Measurements from ENCODE around the gene C6. TPM values are rescaled to one million over a fixed set of nuclear protein-coding genes. Genes with fewer than 3 reads are reported as not detected.

The C6 gene
- total and polyA plus RNA-seq, 2 of the 13 experiments (the other 11 are each of a cell fraction or from before 2014, with no cell fraction given): 0.28 to 4.7 TPM

GRCh38 chr5:41109186-41109585, 104.1 kb downstream of the C6 start (continued):
- TF ChIP-seq, protein P1, sequence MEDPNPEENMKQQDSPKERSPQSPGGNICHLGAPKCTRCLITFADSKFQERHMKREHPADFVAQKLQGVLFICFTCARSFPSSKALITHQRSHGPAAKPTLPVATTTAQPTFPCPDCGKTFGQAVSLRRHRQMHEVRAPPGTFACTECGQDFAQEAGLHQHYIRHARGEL (CRISPR knock-in tag; IDR thresholded peaks at IDR 0.05): no peak
- no peak for TF ChIP-seq HNRNPLL (IDR thresholded peaks at IDR 0.05; ENCODE audit: low read depth, low read length, poor library complexity, severe bottlenecking)
- TF ChIP-seq ISX (CRISPR knock-in tag; conservative IDR thresholded peaks at IDR 0.05): no peak

DNA sequence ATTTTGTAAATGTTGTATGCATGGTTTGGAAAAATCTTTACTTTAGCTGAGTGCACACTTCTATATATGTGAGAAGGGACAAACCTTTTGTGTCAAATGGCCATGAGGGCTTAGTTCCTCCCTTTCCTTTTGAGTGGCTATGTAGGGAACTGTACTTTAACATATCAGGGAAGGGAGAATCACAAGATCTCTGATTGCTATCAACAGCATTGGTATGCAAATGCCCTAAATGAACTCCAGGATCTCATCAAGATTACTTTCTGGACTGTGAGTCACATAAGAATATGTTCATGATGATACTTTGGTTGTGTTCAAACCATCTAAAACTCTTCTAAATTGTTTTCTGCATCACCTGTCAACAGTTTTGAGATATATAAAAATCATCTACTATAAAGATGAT, 111.0 kb downstream of the C6 start:
- Histone ChIP-seq H3K27me3 (ENCODE audit: control insufficient read depth in 1 of 2, insufficient read depth in 2 of 2, low read length in 2 of 2) (no peaks in the 10 kb centered on the region), H4K20me1 (ENCODE audit: insufficient read depth, low read length) (no peaks in the 10 kb centered on the region), H3K9ac (ENCODE audit: insufficient read depth, low read depth, low read length) (no peak overlapping the region), H3K4me3 (replicated peaks in 1 of 3; ENCODE audit: insufficient read depth in 1 of 3, low read depth in 2 of 3, low read length in 3 of 3) (no peak overlapping the region), H2AFZ (ENCODE audit: low read length) (no peak overlapping the region), H3K27ac (ENCODE audit: extremely low read length, insufficient read depth, low read length) (no peak overlapping the region), H3K9me3 (ENCODE audit: low read length) (no peaks in the 10 kb centered on the region), H3K79me2 (ENCODE audit: insufficient read depth, low read length) (no peaks in the 10 kb centered on the region), H3K4me2 (ENCODE audit: low read depth, low read length) (no peak overlapping the region), H3K36me3 (replicated peaks in 1 of 2; ENCODE audit: control insufficient read depth in 1 of 2, insufficient read depth in 2 of 2, low read length in 2 of 2) (no peaks in the 10 kb centered on the region), H3K4me1 (ENCODE audit: insufficient read depth, low read length) (no peaks in the 10 kb centered on the region)
- TF ChIP-seq ZNF10 (CRISPR knock-in tag; IDR thresholded peaks at IDR 0.05; ENCODE audit: borderline replicate concordance, low read depth) (no peak), GABPA (IDR thresholded peaks at IDR 0.05; ENCODE audit: low read depth, low read length) (no peak), GABPA (CRISPR knock-in tag; IDR thresholded peaks at IDR 0.05; ENCODE audit: low read depth) (no peak), HDAC6 (IDR thresholded peaks at IDR 0.05; ENCODE audit: low read depth, low read length) (no peak), MYC (CRISPR knock-in tag; IDR thresholded peaks at IDR 0.05; ENCODE audit: borderline replicate concordance) (no peak), JDP2 (CRISPR knock-in tag; IDR thresholded peaks at IDR 0.05; ENCODE audit: borderline replicate concordance) (no peak), ZSCAN9 (CRISPR knock-in tag; IDR thresholded peaks at IDR 0.05; ENCODE audit: borderline replicate concordance) (no peak), ZBTB3 (CRISPR knock-in tag; IDR thresholded peaks at IDR 0.05; ENCODE audit: borderline replicate concordance, low read depth) (no peak), SSRP1 (CRISPR knock-in tag; IDR thresholded peaks at IDR 0.05) (no peak), ATF7 (IDR thresholded peaks at IDR 0.05) (no peak), ATF7 (CRISPR knock-in tag; IDR thresholded peaks at IDR 0.05) (no peak), ZNF724P (CRISPR knock-in tag; IDR thresholded peaks at IDR 0.05; ENCODE audit: borderline replicate concordance) (no peak), MYNN (CRISPR knock-in tag; IDR thresholded peaks at IDR 0.05; ENCODE audit: low read depth) (no peak), GFI1 (CRISPR knock-in tag; IDR thresholded peaks at IDR 0.05; ENCODE audit: borderline replicate concordance) (no peak)
- TF ChIP-seq, protein P2, sequence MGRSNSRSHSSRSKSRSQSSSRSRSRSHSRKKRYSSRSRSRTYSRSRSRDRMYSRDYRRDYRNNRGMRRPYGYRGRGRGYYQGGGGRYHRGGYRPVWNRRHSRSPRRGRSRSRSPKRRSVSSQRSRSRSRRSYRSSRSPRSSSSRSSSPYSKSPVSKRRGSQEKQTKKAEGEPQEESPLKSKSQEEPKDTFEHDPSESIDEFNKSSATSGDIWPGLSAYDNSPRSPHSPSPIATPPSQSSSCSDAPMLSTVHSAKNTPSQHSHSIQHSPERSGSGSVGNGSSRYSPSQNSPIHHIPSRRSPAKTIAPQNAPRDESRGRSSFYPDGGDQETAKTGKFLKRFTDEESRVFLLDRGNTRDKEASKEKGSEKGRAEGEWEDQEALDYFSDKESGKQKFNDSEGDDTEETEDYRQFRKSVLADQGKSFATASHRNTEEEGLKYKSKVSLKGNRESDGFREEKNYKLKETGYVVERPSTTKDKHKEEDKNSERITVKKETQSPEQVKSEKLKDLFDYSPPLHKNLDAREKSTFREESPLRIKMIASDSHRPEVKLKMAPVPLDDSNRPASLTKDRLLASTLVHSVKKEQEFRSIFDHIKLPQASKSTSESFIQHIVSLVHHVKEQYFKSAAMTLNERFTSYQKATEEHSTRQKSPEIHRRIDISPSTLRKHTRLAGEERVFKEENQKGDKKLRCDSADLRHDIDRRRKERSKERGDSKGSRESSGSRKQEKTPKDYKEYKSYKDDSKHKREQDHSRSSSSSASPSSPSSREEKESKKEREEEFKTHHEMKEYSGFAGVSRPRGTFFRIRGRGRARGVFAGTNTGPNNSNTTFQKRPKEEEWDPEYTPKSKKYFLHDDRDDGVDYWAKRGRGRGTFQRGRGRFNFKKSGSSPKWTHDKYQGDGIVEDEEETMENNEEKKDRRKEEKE (IDR thresholded peaks at IDR 0.05): no peak
- TF ChIP-seq, protein P3, sequence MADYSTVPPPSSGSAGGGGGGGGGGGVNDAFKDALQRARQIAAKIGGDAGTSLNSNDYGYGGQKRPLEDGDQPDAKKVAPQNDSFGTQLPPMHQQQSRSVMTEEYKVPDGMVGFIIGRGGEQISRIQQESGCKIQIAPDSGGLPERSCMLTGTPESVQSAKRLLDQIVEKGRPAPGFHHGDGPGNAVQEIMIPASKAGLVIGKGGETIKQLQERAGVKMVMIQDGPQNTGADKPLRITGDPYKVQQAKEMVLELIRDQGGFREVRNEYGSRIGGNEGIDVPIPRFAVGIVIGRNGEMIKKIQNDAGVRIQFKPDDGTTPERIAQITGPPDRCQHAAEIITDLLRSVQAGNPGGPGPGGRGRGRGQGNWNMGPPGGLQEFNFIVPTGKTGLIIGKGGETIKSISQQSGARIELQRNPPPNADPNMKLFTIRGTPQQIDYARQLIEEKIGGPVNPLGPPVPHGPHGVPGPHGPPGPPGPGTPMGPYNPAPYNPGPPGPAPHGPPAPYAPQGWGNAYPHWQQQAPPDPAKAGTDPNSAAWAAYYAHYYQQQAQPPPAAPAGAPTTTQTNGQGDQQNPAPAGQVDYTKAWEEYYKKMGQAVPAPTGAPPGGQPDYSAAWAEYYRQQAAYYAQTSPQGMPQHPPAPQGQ (CRISPR knock-in tag; IDR thresholded peaks at IDR 0.05; ENCODE audit: borderline replicate concordance): no peak
- no peak for FAIRE-seq
- no peak for ATAC-seq
- DNase-seq (ENCODE audit: low spot score): no peak
- intact Hi-C loops (cut with micrococcal nuclease; ENCODE audit: unreplicated experiment): no loop called here
- in situ Hi-C loops (cut with HindIII; ENCODE audit: extremely low pct_ligation_motif_present, low pct_unique_long_range_greater_than_20kb): no loop called here
- ChIA-PET POLR2A (no interaction called here), CTCF (ENCODE audit: low intra/inter-chr PET ratio, low total read pairs) (no interaction called here)
- BruUV-seq (replicated peaks): no TSS peak

Data from HepG2 (cell line).